Measurements from ENCODE around the gene DIP2C.
"Not testable (repeated sequence)": the region's sequence is repeated elsewhere in the genome, so short reads cannot be mapped to it uniquely, and the experiment has no call there.

The DIP2C gene

GRCh38 chr10:639001-639750, 50.3 kb downstream of the DIP2C start:
- no peak for DNase-seq (ENCODE audit: low spot score)

- no peak for DNase-seq (ENCODE audit: low spot score)
These were observed 51.7 kb downstream of the DIP2C start for GRCh38 chr10:637771-638195.

- no peak for DNase-seq (ENCODE audit: low spot score)
These were observed 52.2 kb downstream of the DIP2C start for GRCh38 chr10:637221-637620.

GRCh38 chr10:636769-637168, 52.7 kb downstream of the DIP2C start:
- DNase-seq (ENCODE audit: low spot score) = no peak

- no peak for DNase-seq (ENCODE audit: low spot score)
These were observed 53.3 kb downstream of the DIP2C start for GRCh38 chr10:636016-636730.

GRCh38 chr10:635088-635861, 54.2 kb downstream of the DIP2C start:
- DNase-seq (ENCODE audit: low spot score) = no peak

- DNase-seq (ENCODE audit: low spot score) = no peak
These were observed 55.2 kb downstream of the DIP2C start for GRCh38 chr10:634256-634655.

- DNase-seq (ENCODE audit: low spot score) = no peak
These were observed 55.9 kb downstream of the DIP2C start for GRCh38 chr10:633279-634245.

- not testable (repeated sequence) for DNase-seq (ENCODE audit: low spot score)
These were observed 56.7 kb downstream of the DIP2C start for GRCh38 chr10:632807-633177.

GRCh38 chr10:632155-632806, 57.2 kb downstream of the DIP2C start:
- not testable (repeated sequence) for DNase-seq (ENCODE audit: low spot score)

GRCh38 chr10:631266-631665, 58.2 kb downstream of the DIP2C start:
- DNase-seq (ENCODE audit: low spot score) = no peak

- DNase-seq (ENCODE audit: low spot score) = no peak
These were observed 58.8 kb downstream of the DIP2C start for GRCh38 chr10:630581-631073.

- no peak for DNase-seq (ENCODE audit: low spot score)
These were observed 60.1 kb downstream of the DIP2C start for GRCh38 chr10:629186-629998.

- DNase-seq (ENCODE audit: low spot score) = no peak
These were observed 61.0 kb downstream of the DIP2C start for GRCh38 chr10:628386-629045.

GRCh38 chr10:627032-627992, 62.2 kb downstream of the DIP2C start:
- no peak for DNase-seq (ENCODE audit: low spot score)

- DNase-seq (ENCODE audit: low spot score) = no peak
These were observed 63.4 kb downstream of the DIP2C start for GRCh38 chr10:625751-626711.

GRCh38 chr10:625333-625696, 64.2 kb downstream of the DIP2C start:
- no peak for DNase-seq (ENCODE audit: low spot score)

Data from CD4-positive, alpha-beta T cell treated with Interleukin-15 for 4 hours (primary cell).